Stimulated activated effector memory CD8-positive, alpha-beta T cell treated with anti-CD3 and anti-CD28 coated beads, Interleukin-12 subunit alpha, Interleukin-12 subunit beta, amount 100 ng/mL, for 72 hours (primary cell): ENCODE results near the gene NOS1.
"Not testable (repeated sequence)": the region's sequence is repeated elsewhere in the genome, so short reads cannot be mapped to it uniquely, and the experiment has no call there.

Experiments used
- ATAC-seq: fragments of 150-1000 bp; cut with Tn5 transposase; 2 replicates; pipeline ENCODE4 v1.10.0; 2021
- DNase-seq, 2 donors: peaks; one replicate each; pipeline ENCODE4 v3.0.0; 2021 to 2022; ENCODE audit warnings: low spot score in 2 of 2
- H3K27ac Mint-ChIP-seq: one replicate; pipeline ENCODE4 v1.8.0; 2022; ENCODE audit warnings: mild to moderate bottlenecking, mixed read lengths
- H3K36me3 Mint-ChIP-seq: one replicate; pipeline ENCODE4 v1.8.0; 2022; ENCODE audit warnings: mild to moderate bottlenecking, mixed read lengths
- H3K4me1 Mint-ChIP-seq: one replicate; pipeline ENCODE4 v1.8.0; 2022; ENCODE audit warnings: mixed read lengths
- H3K4me3 Mint-ChIP-seq: one replicate; pipeline ENCODE4 v1.8.0; 2022; ENCODE audit warnings: mild to moderate bottlenecking, mixed read lengths
- H3K9me3 Mint-ChIP-seq: one replicate; pipeline ENCODE4 v1.8.0; 2022; ENCODE audit warnings: mixed read lengths

The NOS1 gene

DNA sequence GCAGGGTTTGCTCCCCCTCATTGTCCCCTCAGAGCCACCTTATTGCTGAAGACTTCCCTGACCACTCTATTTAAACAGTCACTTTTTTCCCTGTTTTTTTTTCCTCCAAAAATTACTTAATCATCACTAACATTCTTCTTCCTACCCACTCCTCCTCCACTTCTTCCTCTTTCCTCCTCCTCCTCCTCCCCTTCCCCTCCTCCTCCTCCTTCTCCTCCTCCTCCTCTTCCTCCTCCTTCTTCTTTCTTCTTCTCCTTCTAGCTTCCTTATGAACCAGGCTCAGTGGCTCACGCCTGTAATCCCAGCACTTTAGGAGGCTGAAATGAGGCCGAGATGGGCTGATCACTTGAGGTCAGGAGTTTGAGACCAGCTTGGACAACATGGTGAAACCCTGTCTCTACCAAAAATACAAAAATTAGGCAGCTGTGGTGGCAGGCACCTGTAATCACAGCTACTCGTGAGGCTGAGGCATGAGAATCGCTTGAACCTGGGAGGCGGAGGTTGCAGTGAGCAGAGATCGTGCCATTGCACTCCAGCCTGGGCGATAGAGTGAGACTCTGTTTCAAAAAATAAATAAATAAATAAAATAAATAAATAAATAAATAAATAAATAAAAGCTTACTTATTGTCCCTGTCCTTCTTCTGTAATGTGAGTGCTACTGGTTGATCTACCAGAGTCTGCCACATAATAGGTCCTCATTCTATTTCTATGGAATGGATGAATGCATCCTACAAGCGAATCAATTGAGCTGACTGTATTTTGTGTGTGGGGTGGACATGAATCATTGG, 161.3 kb downstream of the NOS1 start:
- not testable (repeated sequence) for H3K27ac Mint-ChIP-seq, H3K9me3 Mint-ChIP-seq, H3K4me1 Mint-ChIP-seq, H3K36me3 Mint-ChIP-seq, ATAC-seq, DNase-seq, H3K4me3 Mint-ChIP-seq

DNA sequence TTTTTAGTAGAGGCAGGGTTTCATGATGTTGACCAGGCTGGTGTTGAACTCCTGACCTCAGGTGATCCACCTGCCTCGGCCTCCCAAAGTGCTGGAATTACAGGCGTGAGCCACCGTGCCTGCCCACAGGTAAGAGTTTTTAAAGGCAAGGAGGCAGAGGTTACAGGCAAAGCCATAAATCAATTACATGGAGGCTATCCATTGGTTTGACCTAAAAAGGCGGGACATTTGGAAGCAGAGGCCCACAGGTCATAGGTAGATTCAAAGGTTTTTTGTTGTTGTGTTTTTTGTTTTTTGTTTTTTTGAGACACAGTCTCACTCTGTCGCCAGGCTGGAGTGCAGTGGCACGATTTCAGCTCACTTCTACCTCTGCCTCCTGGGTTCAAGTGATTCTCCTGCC, 165.1 kb downstream of the NOS1 start:
- not testable (repeated sequence) for H3K4me3 Mint-ChIP-seq, DNase-seq, H3K36me3 Mint-ChIP-seq, ATAC-seq, H3K4me1 Mint-ChIP-seq, H3K9me3 Mint-ChIP-seq, H3K27ac Mint-ChIP-seq

DNA sequence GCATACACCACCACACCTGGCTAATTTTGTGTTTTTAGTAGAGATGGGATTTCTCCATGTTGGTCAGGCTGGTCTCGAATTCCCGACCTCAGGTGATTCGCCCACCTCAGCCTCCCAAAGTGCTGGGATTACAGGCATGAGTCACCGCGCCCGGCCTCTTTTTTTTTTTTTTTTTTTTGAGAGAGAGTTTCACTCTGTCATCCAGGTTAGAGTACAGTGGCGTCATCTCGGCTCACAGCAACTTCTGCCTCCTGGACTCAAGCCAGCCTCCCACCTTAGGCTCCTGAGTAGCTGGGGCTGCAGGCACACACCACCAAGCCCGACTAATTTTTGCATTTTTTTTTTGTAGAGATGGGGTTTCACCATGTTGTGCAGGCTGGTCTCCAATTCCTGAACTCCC, 166.4 kb downstream of the NOS1 start:
- not testable (repeated sequence) for H3K36me3 Mint-ChIP-seq, H3K4me1 Mint-ChIP-seq, ATAC-seq, DNase-seq, H3K9me3 Mint-ChIP-seq, H3K4me3 Mint-ChIP-seq, H3K27ac Mint-ChIP-seq

DNA sequence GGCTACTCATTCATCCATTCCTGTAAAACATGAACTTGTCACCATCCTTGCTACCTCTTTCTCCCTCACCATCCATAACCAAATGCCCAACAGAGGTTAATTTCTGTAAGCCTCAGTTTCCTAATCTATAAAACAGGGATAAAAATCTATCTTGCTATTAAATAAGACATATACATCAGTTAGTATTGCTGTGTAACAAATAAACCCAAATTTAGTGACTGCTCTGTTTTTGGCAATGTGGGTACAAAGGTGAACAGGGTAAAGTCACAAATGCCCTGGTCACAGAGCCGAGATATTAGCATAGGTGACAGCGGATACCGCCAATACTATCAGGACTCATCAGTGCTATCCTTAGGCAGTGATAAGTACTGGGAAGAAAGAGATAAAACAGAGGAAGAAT, 167.5 kb downstream of the NOS1 start:
- Mint-ChIP-seq H3K4me3 (no peak overlapping the region), H3K36me3 (peaks cover 9% of the 10 kb centered on the region), H3K4me1 (peaks cover 9% of the 10 kb centered on the region), H3K9me3 (no peaks in the 10 kb centered on the region), H3K27ac (no peak overlapping the region)
- no peak for DNase-seq
- ATAC-seq = no peak

DNA sequence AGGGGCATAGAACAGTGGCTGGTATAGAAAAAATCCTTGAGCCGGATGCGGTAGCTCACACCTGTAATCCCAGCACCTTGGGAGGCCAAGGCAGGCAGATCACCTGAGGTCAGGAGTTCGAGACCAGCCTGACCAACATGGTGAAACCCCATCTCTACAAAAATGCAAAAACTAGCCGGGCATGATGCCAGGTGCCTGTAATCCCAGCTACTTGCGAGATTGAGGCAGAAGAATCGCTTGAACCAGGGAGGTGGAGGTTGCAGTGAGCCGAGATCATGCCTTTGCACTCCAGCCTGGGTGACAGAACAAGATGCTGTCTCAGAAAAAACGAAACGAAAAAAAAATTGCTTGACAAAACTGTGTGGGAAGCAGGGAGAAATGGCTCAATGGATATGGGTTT, 168.8 kb downstream of the NOS1 start:
- Mint-ChIP-seq H3K36me3 (peaks cover 22% of the 10 kb centered on the region), H3K4me1 (peaks cover 14% of the 10 kb centered on the region)
- not testable (repeated sequence) for H3K27ac Mint-ChIP-seq, H3K4me3 Mint-ChIP-seq, DNase-seq, ATAC-seq, H3K9me3 Mint-ChIP-seq

DNA sequence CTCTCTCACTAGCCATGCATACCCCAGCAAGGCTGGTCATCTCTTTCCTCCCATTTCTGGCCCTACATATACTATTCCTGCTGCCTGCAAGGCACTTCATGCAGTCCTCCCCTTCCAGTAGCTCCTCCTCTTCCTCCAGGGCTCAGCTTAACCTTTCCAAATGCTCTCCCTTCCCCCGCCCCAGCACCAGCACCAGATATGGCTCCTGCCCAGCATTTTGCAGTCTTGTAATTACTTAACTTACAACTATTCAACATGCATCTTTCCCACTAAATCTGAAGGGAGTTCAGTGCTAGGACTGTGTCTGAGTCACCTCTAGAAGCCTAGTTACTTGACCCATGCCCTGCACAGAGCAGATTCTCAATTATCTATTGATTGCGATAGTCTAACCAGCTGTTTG, 169.4 kb downstream of the NOS1 start:
- H3K4me3 Mint-ChIP-seq = no peak overlapping the region

DNA sequence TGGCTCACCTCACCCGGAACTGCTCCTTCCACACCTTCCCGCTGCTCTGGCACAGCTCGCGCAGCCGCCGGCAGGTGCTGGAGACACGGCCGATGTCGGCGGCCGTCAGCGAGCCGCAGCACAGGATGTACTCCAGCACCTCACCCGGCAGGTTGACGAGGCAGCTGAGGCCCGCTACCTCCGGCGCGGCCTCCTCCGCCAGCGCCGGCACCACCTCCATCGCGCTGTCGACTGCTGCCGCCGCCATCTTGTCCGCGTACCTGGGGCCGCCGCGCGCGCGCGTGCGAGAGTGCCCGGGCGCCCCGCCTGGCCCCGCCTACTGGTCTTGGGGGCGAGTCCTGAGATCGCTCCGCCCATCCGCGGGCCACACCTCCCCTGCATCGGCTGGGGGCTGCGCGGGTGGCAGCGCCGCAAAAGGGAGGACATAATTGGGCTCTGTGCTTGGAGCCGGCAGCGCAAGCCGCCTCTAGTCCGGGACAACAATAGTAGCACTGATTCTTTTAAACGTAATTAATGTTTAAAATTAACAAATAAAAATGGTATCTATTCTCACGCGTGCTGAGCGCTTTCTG, 171.1 kb downstream of the NOS1 start, which contains the start of gene FBXO21:
FBXO21 (minus strand) TSS at position 261 of the 572 bp plus-strand sequence; CDS start at position 247, 14 bp downstream.
- H3K9me3 Mint-ChIP-seq = no peaks in the 10 kb centered on the region
- H3K36me3 Mint-ChIP-seq = peaks cover 45% of the 10 kb centered on the region
- ATAC-seq (peak; percentile 95), DNase-seq (peak; percentile 95 to 97)
- peak within 1 kb of the TSS; percentile 86 for H3K4me3 Mint-ChIP-seq
- peak within 1 kb of the TSS; percentile 93 for H3K27ac Mint-ChIP-seq
- peaks cover 17% of the 10 kb centered on the region for H3K4me1 Mint-ChIP-seq

More for the DNA sequence above, 169.4 kb downstream of the NOS1 start:
- Mint-ChIP-seq H3K27ac (no peak overlapping the region), H3K9me3 (no peaks in the 10 kb centered on the region), H3K36me3 (peaks cover 27% of the 10 kb centered on the region), H3K4me1 (peaks cover 17% of the 10 kb centered on the region)
- DNase-seq (no peak), ATAC-seq (no peak)

DNA sequence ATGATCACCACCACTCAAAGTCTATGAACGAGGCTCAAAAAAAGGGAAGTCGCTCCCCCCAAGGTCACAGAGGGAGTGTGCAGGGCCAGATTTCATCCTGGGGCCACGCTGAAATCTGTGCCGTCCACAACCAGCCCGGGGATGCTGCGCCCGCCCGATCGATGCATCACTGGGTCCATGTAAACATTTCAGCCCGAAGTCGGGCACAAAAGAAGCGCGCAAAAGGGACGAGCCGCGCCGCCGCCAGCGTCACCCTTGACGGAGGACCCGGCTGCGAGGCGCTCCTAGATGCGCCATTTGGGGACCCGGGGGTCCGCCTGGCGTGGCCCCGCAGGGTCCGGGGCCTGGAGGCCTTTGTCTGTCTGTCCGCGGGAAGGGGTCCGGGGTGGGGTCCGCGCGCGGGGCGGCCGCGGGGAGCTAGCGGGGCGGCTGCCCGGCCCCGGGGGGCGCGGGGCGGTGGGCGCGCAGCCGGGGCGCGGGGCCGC, 171.7 kb downstream of the NOS1 start:
- peak; percentile 62 for ATAC-seq
- Mint-ChIP-seq H3K4me3 (peak overlapping the region; percentile 86), H3K27ac (peak overlapping the region; percentile 93), H3K4me1 (peaks cover 17% of the 10 kb centered on the region), H3K9me3 (no peaks in the 10 kb centered on the region), H3K36me3 (peaks cover 50% of the 10 kb centered on the region)
- peak; percentile 20 to 70 for DNase-seq

DNA sequence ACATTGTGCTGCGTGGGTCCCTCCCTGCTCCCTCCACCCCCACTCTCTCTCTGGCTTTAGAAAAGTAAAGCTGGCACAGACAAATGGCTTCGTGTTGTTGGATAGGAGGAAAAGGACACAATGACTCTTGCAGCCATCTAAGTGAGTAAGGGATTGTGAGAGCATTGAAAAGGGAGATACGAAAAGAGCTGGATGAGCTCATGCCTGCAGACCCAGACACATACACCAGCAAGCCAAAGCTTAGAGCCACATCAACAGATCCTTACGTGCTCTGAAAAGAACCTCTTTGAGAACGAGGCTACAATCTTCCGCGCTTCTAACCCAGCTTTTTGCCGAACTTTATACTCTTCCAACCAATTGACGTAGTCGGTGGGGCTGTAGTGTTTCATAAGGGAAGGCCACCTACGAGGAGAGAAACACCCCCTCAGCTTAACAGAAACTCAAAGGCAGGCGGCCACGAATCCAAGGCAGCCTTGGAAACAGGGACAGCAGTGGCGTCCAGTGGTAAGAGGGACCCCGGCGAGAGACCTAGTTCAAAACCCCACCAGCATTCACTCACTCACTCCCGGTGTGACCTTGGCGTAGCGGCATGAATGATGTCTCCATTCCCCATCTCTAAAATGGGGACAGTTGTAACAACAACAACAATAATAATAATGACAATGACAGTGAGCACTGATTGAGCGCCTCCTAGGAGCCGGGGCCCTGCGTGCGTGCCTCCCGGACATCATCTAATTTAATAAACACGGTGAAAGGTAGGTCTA, 172.3 kb downstream of the NOS1 start:
- H3K9me3 Mint-ChIP-seq = no peaks in the 10 kb centered on the region
- DNase-seq (no peak), ATAC-seq (no peak)
- peaks cover 56% of the 10 kb centered on the region for H3K36me3 Mint-ChIP-seq
- peak overlapping the region; percentile 86 for H3K4me3 Mint-ChIP-seq
- H3K4me1 Mint-ChIP-seq = peaks cover 17% of the 10 kb centered on the region
- H3K27ac Mint-ChIP-seq = peak overlapping the region; percentile 93

DNA sequence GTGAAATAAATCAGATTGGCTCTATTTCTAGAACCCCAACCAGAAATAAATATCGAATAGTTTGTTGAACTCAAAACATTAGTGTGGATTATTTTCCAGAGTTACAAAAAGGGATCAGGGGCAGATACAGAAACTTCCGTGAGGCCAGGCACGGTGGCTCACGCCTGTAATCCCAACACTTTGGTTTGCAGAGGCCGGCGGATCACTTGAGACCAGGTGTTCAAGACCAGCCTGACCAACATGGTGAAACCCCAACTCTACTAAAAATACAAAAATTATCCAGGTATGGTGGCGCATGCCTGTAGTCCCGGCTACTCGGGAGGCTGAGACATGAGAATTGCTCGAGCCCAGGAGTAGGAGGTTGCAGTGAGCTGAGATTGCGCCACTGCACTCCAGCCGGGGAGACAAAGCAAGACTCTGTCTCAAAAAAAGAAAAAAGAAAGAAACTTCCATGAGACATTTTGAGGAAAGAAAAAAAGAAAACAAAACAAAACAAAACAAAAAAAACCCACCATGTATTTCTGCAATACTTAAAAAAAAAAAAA, 173.2 kb downstream of the NOS1 start:
- H3K4me1 Mint-ChIP-seq = peaks cover 17% of the 10 kb centered on the region
- peak overlapping the region; percentile 86 for H3K4me3 Mint-ChIP-seq

DNA sequence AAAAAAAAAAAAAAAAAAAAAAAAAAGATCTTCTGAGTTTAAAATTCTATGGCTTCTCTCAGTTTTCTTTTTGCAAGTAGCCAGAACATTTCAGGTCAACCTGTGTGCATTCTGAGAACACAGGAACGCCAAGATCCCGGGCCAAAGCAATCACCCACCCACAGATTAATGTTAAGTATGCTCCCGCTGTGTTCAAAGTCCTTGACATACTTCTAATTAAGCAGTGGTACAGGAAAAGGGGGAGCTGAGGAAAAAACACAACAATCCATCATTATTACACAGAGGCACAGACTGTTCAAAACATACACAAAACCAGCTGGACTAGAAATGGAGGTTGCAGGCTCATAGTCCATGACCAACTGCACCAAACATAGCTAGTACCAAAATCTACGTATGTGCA, 174.0 kb downstream of the NOS1 start:
- ATAC-seq (no peak), DNase-seq (no peak)
- Mint-ChIP-seq H3K27ac (no peak overlapping the region), H3K9me3 (no peaks in the 10 kb centered on the region), H3K4me3 (no peak overlapping the region), H3K4me1 (peaks cover 17% of the 10 kb centered on the region), H3K36me3 (peaks cover 74% of the 10 kb centered on the region)

More for the DNA sequence above, 173.2 kb downstream of the NOS1 start:
- Mint-ChIP-seq H3K27ac (no peak overlapping the region), H3K36me3 (peaks cover 66% of the 10 kb centered on the region), H3K9me3 (no peaks in the 10 kb centered on the region)
- ATAC-seq (no peak), DNase-seq (no peak)

DNA sequence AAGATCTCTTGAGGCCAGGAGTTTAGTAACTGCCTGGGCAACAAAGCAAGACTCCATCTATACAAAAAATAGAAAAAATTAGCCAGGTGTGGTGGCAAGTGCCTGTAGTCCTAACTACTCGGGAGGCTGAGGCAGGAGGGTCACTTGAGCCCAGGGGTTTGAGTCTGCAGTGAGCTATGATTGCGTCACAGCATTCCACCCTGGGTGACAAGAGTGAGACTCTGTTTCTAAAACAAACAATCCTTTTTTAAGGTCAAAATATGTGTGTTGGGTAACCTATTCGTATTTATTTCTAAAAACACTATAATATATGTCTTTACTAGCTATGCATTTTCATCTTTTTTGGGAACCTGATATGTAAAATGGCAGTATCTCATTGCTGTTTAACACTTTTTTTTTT, 178.6 kb downstream of the NOS1 start:
- H3K27ac Mint-ChIP-seq = no peak overlapping the region
- H3K4me3 Mint-ChIP-seq = no peak overlapping the region
- no peak for DNase-seq
- H3K4me1 Mint-ChIP-seq = peaks cover 14% of the 10 kb centered on the region
- no peaks in the 10 kb centered on the region for H3K9me3 Mint-ChIP-seq
- ATAC-seq = no peak
- peaks cover 100% of the 10 kb centered on the region for H3K36me3 Mint-ChIP-seq

DNA sequence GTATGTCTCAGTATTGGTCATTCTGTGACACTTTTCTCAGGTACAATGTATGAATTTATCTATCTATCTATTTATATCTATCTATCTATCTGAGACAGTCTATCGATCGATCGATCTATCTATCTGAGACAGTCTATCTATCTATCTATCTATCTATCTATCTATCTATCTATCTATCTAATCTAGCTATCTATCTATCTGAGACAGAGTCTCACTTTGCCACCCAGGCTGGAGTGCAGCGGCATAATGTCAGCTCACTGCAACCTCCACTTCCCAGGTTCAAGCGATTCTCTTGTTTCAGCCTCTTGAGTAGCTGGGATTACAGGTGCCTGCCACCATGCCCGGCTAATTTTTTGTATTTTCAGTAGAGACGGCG, 180.0 kb downstream of the NOS1 start:
- H3K4me3 Mint-ChIP-seq, ATAC-seq, DNase-seq, H3K9me3 Mint-ChIP-seq: not testable (repeated sequence)
- H3K4me1 Mint-ChIP-seq = peaks cover 10% of the 10 kb centered on the region
- H3K36me3 Mint-ChIP-seq = peaks cover 99% of the 10 kb centered on the region
- H3K27ac Mint-ChIP-seq = peak overlapping the region; percentile 48

DNA sequence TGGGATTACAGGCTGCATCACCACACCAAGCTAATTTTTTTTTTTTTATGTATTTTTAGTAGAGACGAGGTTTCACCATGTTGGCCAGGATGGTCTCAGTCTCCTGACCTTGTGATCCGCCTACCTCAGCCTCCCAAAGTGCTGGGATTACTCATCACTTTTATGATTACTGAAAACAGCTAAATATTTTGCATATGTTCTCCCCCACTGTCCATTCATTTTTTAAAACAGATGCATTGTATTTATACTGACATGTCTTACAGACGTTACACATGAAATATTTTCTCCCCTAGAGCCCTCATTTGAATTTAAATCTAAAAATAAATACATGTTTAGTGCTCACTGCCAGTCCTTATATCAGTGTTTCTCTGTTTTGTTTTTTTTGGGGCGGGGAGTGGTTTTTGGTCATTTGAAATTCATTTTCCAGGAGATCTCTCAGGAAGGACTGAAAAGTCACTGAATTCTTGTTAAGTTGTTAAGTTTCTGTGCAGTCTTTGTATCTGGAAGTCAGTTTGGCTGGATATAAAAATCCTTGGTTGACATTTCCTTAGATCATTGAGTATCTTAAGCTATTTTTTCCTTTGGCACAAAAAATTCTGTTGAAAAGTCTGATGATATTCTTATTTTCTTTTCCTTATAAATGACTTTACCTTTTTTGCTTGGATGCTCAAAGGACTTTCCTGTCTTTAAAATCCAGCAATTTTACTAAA, 180.5 kb downstream of the NOS1 start:
- ATAC-seq = no peak
- Mint-ChIP-seq H3K4me3 (no peak overlapping the region), H3K36me3 (peaks cover 99% of the 10 kb centered on the region), H3K4me1 (peaks cover 15% of the 10 kb centered on the region), H3K9me3 (no peaks in the 10 kb centered on the region), H3K27ac (peak overlapping the region; percentile 26)
- DNase-seq = no peak

DNA sequence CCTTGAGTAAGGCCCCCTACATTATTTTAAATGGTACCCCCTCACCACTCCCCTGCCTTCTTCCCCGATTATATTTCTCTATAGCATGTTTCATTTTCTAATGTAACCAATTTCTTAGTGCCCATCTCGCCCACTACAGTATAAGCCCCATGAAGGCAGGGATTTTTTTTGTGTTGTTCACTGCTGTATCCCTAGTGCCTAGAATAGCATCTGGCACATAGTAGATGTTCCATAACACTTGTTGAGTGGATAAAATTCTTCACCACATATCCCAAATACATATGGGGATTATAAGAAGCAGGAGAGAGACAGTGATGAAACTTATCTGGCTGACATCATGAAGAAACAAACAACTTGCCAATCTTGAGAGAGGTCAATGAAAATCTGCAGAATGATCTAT, 182.7 kb downstream of the NOS1 start:
- Mint-ChIP-seq H3K36me3 (peaks cover 99% of the 10 kb centered on the region), H3K9me3 (no peaks in the 10 kb centered on the region), H3K4me3 (no peak overlapping the region), H3K27ac (no peak overlapping the region), H3K4me1 (peaks cover 17% of the 10 kb centered on the region)
- ATAC-seq (no peak), DNase-seq (no peak)
